AG04449 (cell line): ENCODE measurements around the gene CTXND2.
"Not testable (repeated sequence)": the region's sequence is repeated elsewhere in the genome, so short reads cannot be mapped to it uniquely, and the experiment has no call there.

Source experiments
- CTCF ChIA-PET: fragments of 350-600 bp; formaldehyde crosslinking; extraction: SDS; loops from one replicate; lab custom pipeline; 2021; ENCODE audit warnings: antibody characterized with exemption; lab: Yijun Ruan, JAX
- POLR2A ChIA-PET: fragments of 400-600, 350-600 bp; formaldehyde crosslinking; extraction: SDS; loops from one replicate; lab custom pipeline; 2020; ENCODE audit warnings: antibody characterized with exemption, inconsistent platforms; lab: Yijun Ruan, JAX
- DNase-seq: peaks from one replicate; pipeline ENCODE4 v3.0.0-alpha.2; 2010; ENCODE audit warnings: low read depth, low spot score
- H3K4me3 ChIP-seq: 2 replicates; pipeline ENCODE4 v1.5.1; 2011; ENCODE audit warnings: low read depth, mild to moderate bottlenecking, control low read depth, low read length
- TF ChIP-seq, protein P1 (sequence below): IDR thresholded peaks from one replicate; pipeline ENCODE4 v1.5.1; 2011; ENCODE audit warnings: mild to moderate bottlenecking, moderate library complexity, low read length, control low read depth, inconsistent platforms; ENCODE audit not compliant: insufficient read depth; ENCODE audit errors: missing control alignments

CTXND2 gene

GRCh38 chr1:150887018-150887417 is at the start of gene CTXND2:
CTXND2 (plus strand) TSS chr1:150887136; CDS start chr1:150912315, 25,179 bp downstream.
- CTCF ChIA-PET, result interaction anchor here (1.0 to 2.1 kb wide), 4 partner anchors 10 to 35 kb away, joined by 3 to 8 read pairs (median 4); no protein-coding TSS in a partner anchor
- POLR2A ChIA-PET, result interaction anchor here (0.7 kb wide), 1 partner anchor 81 kb away, joined by 3 read pairs; no protein-coding TSS in a partner anchor
- H3K4me3 ChIP-seq, result no peak within 1 kb of the TSS
- TF ChIP-seq, protein P1, sequence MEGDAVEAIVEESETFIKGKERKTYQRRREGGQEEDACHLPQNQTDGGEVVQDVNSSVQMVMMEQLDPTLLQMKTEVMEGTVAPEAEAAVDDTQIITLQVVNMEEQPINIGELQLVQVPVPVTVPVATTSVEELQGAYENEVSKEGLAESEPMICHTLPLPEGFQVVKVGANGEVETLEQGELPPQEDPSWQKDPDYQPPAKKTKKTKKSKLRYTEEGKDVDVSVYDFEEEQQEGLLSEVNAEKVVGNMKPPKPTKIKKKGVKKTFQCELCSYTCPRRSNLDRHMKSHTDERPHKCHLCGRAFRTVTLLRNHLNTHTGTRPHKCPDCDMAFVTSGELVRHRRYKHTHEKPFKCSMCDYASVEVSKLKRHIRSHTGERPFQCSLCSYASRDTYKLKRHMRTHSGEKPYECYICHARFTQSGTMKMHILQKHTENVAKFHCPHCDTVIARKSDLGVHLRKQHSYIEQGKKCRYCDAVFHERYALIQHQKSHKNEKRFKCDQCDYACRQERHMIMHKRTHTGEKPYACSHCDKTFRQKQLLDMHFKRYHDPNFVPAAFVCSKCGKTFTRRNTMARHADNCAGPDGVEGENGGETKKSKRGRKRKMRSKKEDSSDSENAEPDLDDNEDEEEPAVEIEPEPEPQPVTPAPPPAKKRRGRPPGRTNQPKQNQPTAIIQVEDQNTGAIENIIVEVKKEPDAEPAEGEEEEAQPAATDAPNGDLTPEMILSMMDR, result no peak
- DNase-seq, result no peak

DNA sequence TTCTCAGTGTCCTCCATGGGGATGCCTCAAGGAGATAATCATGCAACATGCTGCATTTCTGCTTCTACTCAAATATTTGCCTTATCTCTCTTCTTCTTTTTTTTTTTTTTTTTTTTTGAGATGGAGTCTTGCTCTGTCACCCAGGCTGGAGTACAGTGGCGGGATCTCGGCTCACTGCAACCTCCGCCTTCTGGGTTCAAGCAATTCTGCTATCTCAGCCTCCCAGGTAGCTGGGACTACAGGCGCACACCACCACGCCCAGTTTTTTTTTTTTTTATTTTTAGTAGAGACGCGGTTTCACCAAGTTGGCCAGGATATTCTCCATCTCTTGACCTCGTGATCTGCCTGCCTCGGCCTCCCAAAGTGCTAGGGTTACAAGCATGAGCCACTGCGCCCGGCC is 46.1 kb upstream of the CTXND2 start:
- POLR2A ChIA-PET, H3K4me3 ChIP-seq, DNase-seq: not testable (repeated sequence)
- CTCF ChIA-PET, result interaction anchor here (1.0 kb wide), 2 partner anchors 28 to 81 kb away, joined by 3 to 5 read pairs; no protein-coding TSS in a partner anchor

DNA sequence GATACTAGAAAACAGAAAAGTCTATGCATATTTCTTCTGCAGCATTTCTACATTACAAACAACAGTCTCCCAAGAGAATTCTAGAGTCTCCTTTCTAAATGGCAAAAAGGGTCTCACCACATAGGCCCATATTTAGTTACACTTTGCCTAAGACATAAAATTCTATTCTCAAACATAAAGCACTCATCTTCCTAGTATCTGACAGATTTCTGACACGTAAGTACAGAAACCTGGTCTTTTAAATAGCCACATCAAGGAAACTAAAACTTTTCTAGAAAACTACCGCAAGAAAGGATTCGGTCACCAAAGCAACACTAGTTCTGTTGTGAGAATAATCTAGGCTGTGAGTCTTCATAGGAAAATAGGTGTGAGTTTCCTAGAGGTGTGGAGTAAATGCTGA is 45.3 kb upstream of the CTXND2 start:
- ChIA-PET CTCF (interaction anchor here (1.0 kb wide), 1 partner anchor 28 kb away, joined by 3 read pairs; no protein-coding TSS in a partner anchor), POLR2A (no interaction called here)
- DNase-seq, result no peak
- TF ChIP-seq, protein P1, result no peak
- H3K4me3 ChIP-seq, result no peak overlapping the region

DNA sequence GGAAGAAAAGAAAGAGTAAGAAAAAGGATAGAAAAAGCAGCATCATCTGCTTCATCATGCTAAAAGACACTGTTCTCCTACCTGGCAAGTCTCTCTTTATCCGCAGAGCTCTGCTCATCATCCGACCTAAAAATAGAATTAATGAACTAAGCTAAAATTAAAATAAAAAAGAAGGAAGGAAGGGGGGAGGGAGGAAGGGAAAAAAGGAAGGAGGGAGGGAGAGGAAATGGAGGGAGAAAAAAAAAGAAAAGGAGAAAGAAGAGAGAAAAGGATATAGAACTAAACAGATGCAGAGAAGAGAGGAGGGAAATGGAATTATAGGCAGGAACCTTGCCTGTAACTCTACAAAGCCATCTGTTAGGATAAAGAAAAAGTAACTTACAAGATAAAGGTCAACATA is 44.6 kb upstream of the CTXND2 start:
- TF ChIP-seq, protein P1, result no peak
- no peak for DNase-seq
- H3K4me3 ChIP-seq, result no peak overlapping the region
- POLR2A ChIA-PET, result no interaction called here
- CTCF ChIA-PET, result no interaction called here

GRCh38 chr1:150842964-150843363 is 44.0 kb upstream of the CTXND2 start:
- ChIA-PET CTCF (interaction anchor here (0.8 to 1.6 kb wide), 2 partner anchors 152 to 282 kb away, joined by 3 read pairs; no protein-coding TSS in a partner anchor), POLR2A (no interaction called here)
- no peak overlapping the region for H3K4me3 ChIP-seq
- no peak for DNase-seq
- TF ChIP-seq, protein P1, result no peak

DNA sequence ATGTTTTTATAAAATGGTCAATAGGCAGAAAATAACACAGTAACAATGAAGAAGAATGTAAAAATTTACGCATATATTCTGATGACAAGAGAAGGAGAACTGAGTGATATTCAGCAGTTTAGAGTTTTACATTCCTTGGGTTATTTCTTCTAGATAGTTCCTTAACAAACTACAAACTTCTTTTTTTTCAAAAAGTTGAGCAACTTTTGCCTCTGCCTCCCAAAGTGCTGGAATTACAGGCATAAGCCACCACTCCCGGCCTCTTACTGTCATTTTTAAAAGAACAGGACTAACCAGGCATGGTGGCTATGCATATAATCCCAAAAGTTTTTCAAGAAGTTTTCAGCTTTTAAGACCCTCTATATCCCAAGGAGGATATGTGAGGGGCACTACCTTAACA is 43.5 kb upstream of the CTXND2 start:
- TF ChIP-seq, protein P1, result no peak
- ChIA-PET POLR2A (no interaction called here), CTCF (interaction anchor here (0.8 to 1.6 kb wide), 2 partner anchors 152 to 283 kb away, joined by 3 read pairs; no protein-coding TSS in a partner anchor)
- DNase-seq, result no peak
- no peak overlapping the region for H3K4me3 ChIP-seq

GRCh38 chr1:150846473-150847146 is 40.3 kb upstream of the CTXND2 start:
- TF ChIP-seq, protein P1, result no peak
- H3K4me3 ChIP-seq, result no peak overlapping the region
- ChIA-PET POLR2A (no interaction called here), CTCF (interaction anchor here (1.0 kb wide), 1 partner anchor 34 kb away, joined by 4 read pairs; no protein-coding TSS in a partner anchor)
- DNase-seq, result no peak

DNA sequence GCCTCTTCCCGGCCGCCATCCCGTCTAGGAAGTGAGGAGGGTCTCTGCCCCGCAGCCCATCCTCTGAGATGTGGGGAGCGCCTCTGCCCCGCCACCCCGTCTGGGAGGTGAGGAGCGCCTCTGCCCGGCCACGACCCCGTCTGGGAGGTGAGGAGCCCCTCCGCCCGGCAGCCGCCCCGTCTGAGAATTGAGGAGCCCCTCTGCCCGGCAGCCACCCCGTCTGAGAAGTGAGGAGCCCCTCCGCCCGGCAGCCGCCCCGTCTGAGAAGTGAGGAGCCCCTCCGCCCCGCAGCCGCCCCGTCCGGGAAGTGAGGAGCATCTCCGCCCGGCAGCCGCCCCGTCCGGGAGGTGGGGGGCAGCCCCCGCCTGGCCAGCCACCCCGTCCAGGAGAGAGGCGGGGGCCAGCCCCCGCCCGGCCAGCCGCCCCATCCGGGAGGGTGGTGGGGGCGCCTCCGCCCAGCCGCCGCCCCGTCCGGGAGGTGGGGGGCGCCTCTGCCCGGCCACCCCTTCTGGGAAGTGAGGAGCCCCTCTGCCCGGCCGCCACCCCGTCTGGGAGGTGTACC is 36.1 kb upstream of the CTXND2 start:
- H3K4me3 ChIP-seq, DNase-seq, POLR2A ChIA-PET, CTCF ChIA-PET: not testable (repeated sequence)

DNA sequence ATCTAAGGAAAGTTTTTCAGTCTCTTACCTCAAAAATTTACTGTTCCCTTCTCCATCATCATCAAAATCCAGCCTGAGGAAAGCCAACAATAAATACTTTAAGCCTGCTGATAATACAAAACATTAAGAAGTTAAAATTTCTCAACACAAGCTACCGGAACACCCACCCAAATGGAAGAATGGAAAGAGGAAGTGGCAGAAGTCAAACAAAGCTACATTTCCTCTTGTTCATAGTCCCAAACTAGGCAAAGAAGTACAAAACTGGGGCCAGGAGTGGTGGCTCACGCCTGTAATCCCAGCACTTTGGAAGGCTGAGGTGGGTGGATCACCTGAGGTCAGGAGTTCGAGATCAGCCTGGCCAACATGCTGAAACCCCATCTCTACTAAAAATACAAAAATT is 34.2 kb upstream of the CTXND2 start:
- DNase-seq, CTCF ChIA-PET, POLR2A ChIA-PET, H3K4me3 ChIP-seq: not testable (repeated sequence)
